Stimulated activated CD4-positive, alpha-beta T cell treated with anti-CD3 and anti-CD28 coated beads, Interleukin-15, amount 100 ng/mL, for 1 hour (primary cell): ENCODE data around the gene HMGA1.

Experiments
- DNase-seq, 2 donors: peaks; one replicate each; pipeline ENCODE4 v3.0.0-alpha.2; 2020; ENCODE audit warnings: low read depth in 1 of 2, low spot score in 1 of 2

Gene HMGA1

GRCh38 chr6:34288581-34288980 is 51.9 kb downstream of the HMGA1 start:
- no peak for DNase-seq

GRCh38 chr6:34289137-34289536 is 52.5 kb downstream of the HMGA1 start:
- no peak for DNase-seq

- DNase-seq: no peak
Measured at GRCh38 chr6:34292954-34293353, 56.3 kb downstream of the HMGA1 start.

- DNase-seq: no peak
Measured at GRCh38 chr6:34295721-34296120, 59.0 kb downstream of the HMGA1 start.
